ENCODE results near the gene TBPL2. TPM values are rescaled to one million over a fixed set of nuclear protein-coding genes. Genes with fewer than 3 reads are reported as not detected.
"Not testable (repeated sequence)": the region's sequence is repeated elsewhere in the genome, so short reads cannot be mapped to it uniquely, and the experiment has no call there.

TBPL2 gene
- total RNA-seq, 1 experiment from 2014 or later, result not detected

GRCh38 chr14:55383541-55384140 lies 56.8 kb downstream of the TBPL2 start:
- H3K9me3 Mint-ChIP-seq, result no peaks in the 10 kb centered on the region
- H3K23ac ChIP-seq (ENCODE audit: insufficient read length, low read depth, low read length), result no peak overlapping the region

GRCh38 chr14:55383056-55383466 lies 57.4 kb downstream of the TBPL2 start:
- not testable (repeated sequence) for H3K9ac ChIP-seq (ENCODE audit: extremely low read depth, insufficient read length, low read length); H3K23ac ChIP-seq (ENCODE audit: insufficient read length, low read depth, low read length); H3K4me2 ChIP-seq (ENCODE audit: insufficient read depth, insufficient read length, low read length); H3K79me1 ChIP-seq (ENCODE audit: insufficient read depth, low read depth, low read length, poor library complexity, severe bottlenecking); H3K27ac ChIP-seq (ENCODE audit: insufficient read length, low read depth, low read length); H3K4me1 Mint-ChIP-seq; H2BK20ac ChIP-seq (ENCODE audit: low read depth, low read length, poor library complexity, severe bottlenecking); H2AFZ ChIP-seq (ENCODE audit: low read length); H3K23me2 ChIP-seq (ENCODE audit: insufficient read length, low read depth, low read length, poor library complexity, severe bottlenecking); DNase-seq; H3K9me3 ChIP-seq (ENCODE audit: control insufficient read depth, low read depth, low read length); H3K9me3 Mint-ChIP-seq; H3K14ac ChIP-seq (ENCODE audit: insufficient read depth, low read length); H3K4me3 Mint-ChIP-seq; H2AK5ac ChIP-seq (ENCODE audit: insufficient read length, low read length); H2BK12ac ChIP-seq (ENCODE audit: insufficient read length, low read depth, low read length); H3K18ac ChIP-seq (ENCODE audit: insufficient read length, low read depth, low read length); H4K8ac ChIP-seq (replicated peaks; ENCODE audit: insufficient read length, low read depth, low read length); H3K79me2 ChIP-seq (ENCODE audit: insufficient read depth, low read length); H4K5ac ChIP-seq (ENCODE audit: insufficient read length, low read depth, low read length); H2BK120ac ChIP-seq (ENCODE audit: low read depth, low read length, poor library complexity, severe bottlenecking); H3K27me3 ChIP-seq (ENCODE audit: insufficient read depth, low read length); H4K20me1 ChIP-seq (ENCODE audit: control insufficient read depth, insufficient read depth, insufficient read length); H4K91ac ChIP-seq (ENCODE audit: insufficient read length, low read depth, low read length); H3K4ac ChIP-seq (ENCODE audit: low read depth, low read length); H3K4me1 ChIP-seq (ENCODE audit: insufficient read depth, low read length); H3T11ph ChIP-seq (ENCODE audit: low read length); H2BK5ac ChIP-seq (ENCODE audit: insufficient read length, low read length); H3K56ac ChIP-seq (ENCODE audit: insufficient read length, low read depth, low read length); H2BK15ac ChIP-seq (ENCODE audit: low read depth, low read length); H3K27me3 Mint-ChIP-seq (ENCODE audit: low read depth)
- Mint-ChIP-seq H3K36me3 (ENCODE audit: insufficient read depth in 1 of 3, low read depth in 3 of 3) (peaks cover 2 to 27% (median 24%) of the 10 kb centered on the region in 3 experiments; a peak in 6 of 7 replicates), H3K27ac (peak overlapping the region in 2 of 3 experiments; percentile 30 to 77; a peak in 3 of 7 replicates)
- no CpG with 5 or more reads among the region's 10 CpGs for WGBS (ENCODE audit: extremely low coverage, insufficient read length, low lambda C conversion rate)

More at GRCh38 chr14:55383541-55384140, 56.8 kb downstream of the TBPL2 start:
- Histone ChIP-seq H4K20me1 (ENCODE audit: control insufficient read depth, insufficient read depth, insufficient read length) (no peaks in the 10 kb centered on the region), H3K9me3 (ENCODE audit: control insufficient read depth, low read depth, low read length) (no peaks in the 10 kb centered on the region), H2AK5ac (ENCODE audit: insufficient read length, low read length) (no peak overlapping the region), H3K18ac (ENCODE audit: insufficient read length, low read depth, low read length) (no peak overlapping the region), H3K23me2 (ENCODE audit: insufficient read length, low read depth, low read length, poor library complexity, severe bottlenecking) (no peaks in the 10 kb centered on the region), H3K14ac (ENCODE audit: insufficient read depth, low read length) (no peak overlapping the region), H3K56ac (ENCODE audit: insufficient read length, low read depth, low read length) (no peak overlapping the region), H2AFZ (ENCODE audit: low read length) (no peak overlapping the region), H3K4ac (ENCODE audit: low read depth, low read length) (no peak overlapping the region), H2BK120ac (ENCODE audit: low read depth, low read length, poor library complexity, severe bottlenecking) (no peak overlapping the region), H2BK5ac (ENCODE audit: insufficient read length, low read length) (no peak overlapping the region), H3T11ph (ENCODE audit: low read length) (no peak overlapping the region), H3K79me1 (ENCODE audit: insufficient read depth, low read depth, low read length, poor library complexity, severe bottlenecking) (no peaks in the 10 kb centered on the region), H4K91ac (ENCODE audit: insufficient read length, low read depth, low read length) (no peak overlapping the region), H2BK15ac (ENCODE audit: low read depth, low read length) (no peak overlapping the region), H3K4me1 (ENCODE audit: insufficient read depth, low read length) (no peaks in the 10 kb centered on the region), H2BK20ac (ENCODE audit: low read depth, low read length, poor library complexity, severe bottlenecking) (no peak overlapping the region), H4K5ac (ENCODE audit: insufficient read length, low read depth, low read length) (no peak overlapping the region), H4K8ac (replicated peaks; ENCODE audit: insufficient read length, low read depth, low read length) (no peak overlapping the region), H3K9ac (ENCODE audit: extremely low read depth, insufficient read length, low read length) (no peak overlapping the region), H3K27ac (ENCODE audit: insufficient read length, low read depth, low read length) (no peak overlapping the region), H2BK12ac (ENCODE audit: insufficient read length, low read depth, low read length) (no peak overlapping the region), H3K4me2 (ENCODE audit: insufficient read depth, insufficient read length, low read length) (no peak overlapping the region), H3K79me2 (ENCODE audit: insufficient read depth, low read length) (no peaks in the 10 kb centered on the region), H3K27me3 (ENCODE audit: insufficient read depth, low read length) (no peaks in the 10 kb centered on the region)
- peak overlapping the region in 1 of 3 experiments; percentile 28; a peak in 1 of 7 replicates for H3K27ac Mint-ChIP-seq
- peaks cover 2 to 33% (median 24%) of the 10 kb centered on the region in 3 experiments; a peak in 6 of 7 replicates for H3K36me3 Mint-ChIP-seq (ENCODE audit: insufficient read depth in 1 of 3, low read depth in 3 of 3)
- H3K27me3 Mint-ChIP-seq (ENCODE audit: low read depth), result no peaks in the 10 kb centered on the region
- TF ChIP-seq CTCF (conservative IDR thresholded peaks at IDR 0.05), result no peak
- no peak overlapping the region for H3K4me3 Mint-ChIP-seq
- H3K4me1 Mint-ChIP-seq, result peaks cover 7 to 9% of the 10 kb centered on the region in 2 experiments
- DNase-seq, result no peak
- WGBS (ENCODE audit: extremely low coverage, insufficient read length, low lambda C conversion rate), result no CpG with 5 or more reads among the region's 5 CpGs
